HG03575 (cell line): Measurements from ENCODE around the gene SERGEF.
"Not testable (repeated sequence)": the region's sequence is repeated elsewhere in the genome, so short reads cannot be mapped to it uniquely, and the experiment has no call there.

Experiments
- ATAC-seq: cut with Tn5 transposase; IDR thresholded peaks from one replicate; pipeline ENCODE4 v1.9.1; 2021; ENCODE audit not compliant: unreplicated experiment, insufficient number of reproducible peaks, low FRiP score; ENCODE audit errors: extremely low read depth

SERGEF gene

GRCh38 chr11:17883057-17883456 is 129.8 kb downstream of the SERGEF start:
- ATAC-seq, result no peak

GRCh38 chr11:17878743-17879142 is 134.1 kb downstream of the SERGEF start:
- ATAC-seq, result no peak

- no peak for ATAC-seq
Observed at GRCh38 chr11:17877886-17878285, 135.0 kb downstream of the SERGEF start.

GRCh38 chr11:17876827-17877226 is 136.0 kb downstream of the SERGEF start:
- ATAC-seq, result no peak

- ATAC-seq, result no peak
Observed at GRCh38 chr11:17875891-17876290, 137.0 kb downstream of the SERGEF start.

- no peak for ATAC-seq
Observed at GRCh38 chr11:17873586-17873985, 139.3 kb downstream of the SERGEF start.

GRCh38 chr11:17868398-17868797 is 144.4 kb downstream of the SERGEF start:
- ATAC-seq, result not testable (repeated sequence)

GRCh38 chr11:17867341-17867740 is 145.5 kb downstream of the SERGEF start:
- ATAC-seq, result no peak

GRCh38 chr11:17865765-17866428 is 146.9 kb downstream of the SERGEF start:
- no peak for ATAC-seq

GRCh38 chr11:17864478-17864941 is 148.3 kb downstream of the SERGEF start:
- ATAC-seq, result no peak

GRCh38 chr11:17861036-17861755 is 151.7 kb downstream of the SERGEF start:
- ATAC-seq, result no peak

- no peak for ATAC-seq
Observed at GRCh38 chr11:17859552-17859951, 153.3 kb downstream of the SERGEF start.

- ATAC-seq, result no peak
Observed at GRCh38 chr11:17855531-17856290, 157.1 kb downstream of the SERGEF start.

- ATAC-seq, result no peak
Observed at GRCh38 chr11:17853280-17853679, 159.6 kb downstream of the SERGEF start.

- no peak for ATAC-seq
Observed at GRCh38 chr11:17852246-17852645, 160.6 kb downstream of the SERGEF start.

- no peak for ATAC-seq
Observed at GRCh38 chr11:17851697-17852096, 161.2 kb downstream of the SERGEF start.

GRCh38 chr11:17850336-17850735 is 162.5 kb downstream of the SERGEF start:
- ATAC-seq, result no peak

GRCh38 chr11:17848715-17849114 is 164.1 kb downstream of the SERGEF start:
- ATAC-seq, result no peak

- no peak for ATAC-seq
Observed at GRCh38 chr11:17846852-17847453, 165.9 kb downstream of the SERGEF start.
